PC-9 (cell line): ENCODE measurements around the gene THEMIS.

Experiments used
- EZH2 ChIP-seq: fragments of 200-600 bp; sonication (generic); IDR thresholded peaks from 2 replicates; pipeline ENCODE4 v1.8.0; 2017; ENCODE audit warnings: antibody characterized with exemption, low read depth
- TF ChIP-seq, protein P1 (sequence below): fragments of 200-600 bp; sonication (generic); conservative IDR thresholded peaks from 2 replicates; pipeline ENCODE4 v1.6.1; 2017; ENCODE audit warnings: mixed run types, antibody characterized with exemption, mild to moderate bottlenecking, moderate library complexity

DNA sequence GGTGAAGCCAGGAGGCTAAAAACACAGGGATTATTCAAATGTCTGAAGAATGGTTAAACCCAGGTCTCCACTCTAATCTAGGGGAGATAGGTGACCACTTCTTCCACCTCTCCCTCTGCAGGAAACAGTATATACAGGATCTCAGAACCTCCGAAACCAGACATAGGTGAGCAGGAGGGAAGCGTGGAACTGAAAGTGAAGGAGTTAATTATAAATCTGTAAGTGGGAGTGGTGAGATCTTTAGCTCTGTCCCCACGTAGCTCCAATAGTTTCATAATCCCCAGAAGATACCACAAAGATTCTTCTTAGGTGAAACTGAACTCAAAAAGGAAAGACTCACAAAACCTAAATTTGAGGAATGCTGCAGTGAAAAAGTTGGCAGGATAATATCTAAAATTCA is 76.8 kb downstream of the THEMIS start:
- TF ChIP-seq, protein P1, sequence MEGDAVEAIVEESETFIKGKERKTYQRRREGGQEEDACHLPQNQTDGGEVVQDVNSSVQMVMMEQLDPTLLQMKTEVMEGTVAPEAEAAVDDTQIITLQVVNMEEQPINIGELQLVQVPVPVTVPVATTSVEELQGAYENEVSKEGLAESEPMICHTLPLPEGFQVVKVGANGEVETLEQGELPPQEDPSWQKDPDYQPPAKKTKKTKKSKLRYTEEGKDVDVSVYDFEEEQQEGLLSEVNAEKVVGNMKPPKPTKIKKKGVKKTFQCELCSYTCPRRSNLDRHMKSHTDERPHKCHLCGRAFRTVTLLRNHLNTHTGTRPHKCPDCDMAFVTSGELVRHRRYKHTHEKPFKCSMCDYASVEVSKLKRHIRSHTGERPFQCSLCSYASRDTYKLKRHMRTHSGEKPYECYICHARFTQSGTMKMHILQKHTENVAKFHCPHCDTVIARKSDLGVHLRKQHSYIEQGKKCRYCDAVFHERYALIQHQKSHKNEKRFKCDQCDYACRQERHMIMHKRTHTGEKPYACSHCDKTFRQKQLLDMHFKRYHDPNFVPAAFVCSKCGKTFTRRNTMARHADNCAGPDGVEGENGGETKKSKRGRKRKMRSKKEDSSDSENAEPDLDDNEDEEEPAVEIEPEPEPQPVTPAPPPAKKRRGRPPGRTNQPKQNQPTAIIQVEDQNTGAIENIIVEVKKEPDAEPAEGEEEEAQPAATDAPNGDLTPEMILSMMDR: no peak
- no peak for TF ChIP-seq EZH2
